Astrocyte (in vitro differentiated cells and primary cell): ENCODE results near the gene SLC43A3.

Source experiments
- CTCF ChIP-seq: IDR thresholded peaks from 2 replicates; pipeline ENCODE4 v1.5.1; 2011; ENCODE audit warnings: low read depth, mild to moderate bottlenecking, inconsistent platforms, low read length, moderate library complexity; ENCODE audit not compliant: insufficient read depth
- EZH2 ChIP-seq: IDR thresholded peaks from 2 replicates; pipeline ENCODE4 v1.6.1; 2012; ENCODE audit warnings: mild to moderate bottlenecking, low read length, inconsistent platforms; ENCODE audit not compliant: insufficient read depth

DNA sequence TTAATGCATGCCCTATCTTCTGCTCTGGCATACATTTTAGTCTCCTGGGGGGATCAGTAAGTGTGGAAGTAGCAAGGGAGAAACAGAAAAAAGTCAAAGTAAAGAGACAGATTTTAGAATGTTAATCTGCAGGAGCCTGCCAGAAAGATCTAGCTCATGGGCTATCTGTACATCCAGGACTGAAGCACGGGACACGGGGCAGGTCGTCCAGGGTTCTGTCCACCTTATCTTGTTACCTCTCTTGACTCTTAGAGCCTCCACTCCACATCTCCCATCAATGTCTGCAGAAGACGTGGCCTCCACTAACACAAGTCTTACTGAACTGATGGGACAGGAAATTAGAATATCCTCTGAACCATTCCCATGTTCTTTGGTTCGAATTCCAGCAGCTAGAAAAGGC is 1.7 kb upstream of the SLC43A3 start:
- TF ChIP-seq CTCF (no peak), EZH2 (no peak)
